NCI-H1694 (cell line): ENCODE measurements around the gene SMURF1.

Experiments
- DNase-seq: peaks from one replicate; lab custom pipeline; 2025; lab: John Stamatoyannopoulos, UW

The SMURF1 gene

DNA sequence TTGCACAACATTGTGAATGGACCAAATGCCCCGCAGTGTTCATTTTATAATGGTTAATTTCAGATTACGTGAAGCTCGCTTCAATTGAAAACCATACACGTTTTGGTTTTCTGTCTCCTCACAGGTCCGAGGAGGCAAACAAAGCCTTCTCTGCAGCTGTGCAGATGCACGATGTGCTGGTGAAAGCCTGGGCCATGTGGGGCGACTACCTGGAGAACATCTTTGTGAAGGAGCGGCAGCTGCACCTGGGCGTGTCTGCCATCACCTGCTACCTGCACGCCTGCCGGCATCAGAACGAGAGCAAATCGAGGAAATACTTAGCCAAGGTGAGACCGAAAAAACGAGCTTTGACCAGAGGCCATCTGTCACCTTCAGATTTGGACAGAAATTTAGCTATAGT, 155.3 kb downstream of the SMURF1 start:
- DNase-seq = no peak

DNA sequence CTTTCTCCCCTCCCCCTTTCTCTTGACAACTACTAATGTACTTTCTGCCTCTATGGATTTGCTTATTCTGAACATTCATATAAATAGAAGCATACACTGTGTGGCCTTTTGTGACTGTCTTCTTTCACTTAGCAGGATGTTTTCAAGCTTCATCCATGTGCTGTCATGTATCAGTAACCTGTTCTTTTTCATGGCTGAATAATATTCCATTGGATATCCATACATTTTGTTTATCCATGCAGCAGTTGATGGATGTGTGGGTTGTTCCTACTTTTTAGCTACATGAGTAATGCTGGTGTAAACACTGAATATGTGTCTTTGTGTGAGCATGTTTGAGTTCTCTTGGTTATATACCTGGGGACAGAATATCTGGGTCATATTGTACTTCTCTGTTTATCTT, 158.0 kb downstream of the SMURF1 start:
- no peak for DNase-seq

DNA sequence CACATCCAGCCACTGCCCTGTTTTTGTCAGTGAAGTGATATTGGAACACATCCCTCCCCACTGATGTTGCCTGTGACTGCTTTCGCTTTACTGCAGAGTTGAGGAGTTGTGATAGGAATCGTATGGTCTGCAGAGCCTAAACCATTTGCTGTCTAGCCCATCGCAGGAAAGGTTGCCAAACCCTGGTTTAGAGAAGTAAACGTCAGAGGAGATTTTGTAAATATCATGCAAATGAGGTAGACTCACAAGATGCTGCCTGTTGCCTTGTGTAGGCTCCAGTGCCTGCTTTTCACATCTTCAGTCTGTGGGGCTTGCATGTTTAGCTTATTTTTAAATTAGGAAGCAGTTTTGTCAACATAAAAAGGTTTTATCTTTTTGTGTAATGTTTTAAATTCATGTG, 158.5 kb downstream of the SMURF1 start:
- DNase-seq = no peak

DNA sequence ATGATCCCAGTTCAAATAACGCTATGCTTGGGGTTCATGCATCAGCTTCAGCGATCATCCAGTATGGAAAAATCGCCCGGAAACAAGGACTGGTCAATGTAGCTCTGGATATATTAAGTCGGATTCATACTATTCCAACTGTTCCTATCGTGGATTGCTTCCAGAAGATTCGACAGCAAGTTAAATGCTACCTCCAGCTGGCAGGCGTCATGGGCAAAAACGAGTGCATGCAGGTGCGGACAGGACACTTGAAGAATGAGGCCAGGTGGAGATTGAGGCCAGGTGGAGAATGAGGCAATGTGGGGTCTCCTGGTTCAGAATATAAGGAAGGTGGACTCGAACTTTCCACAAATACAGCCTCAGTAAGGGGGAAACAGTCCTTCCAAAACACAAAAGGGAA, 159.8 kb downstream of the SMURF1 start:
- DNase-seq = no peak

DNA sequence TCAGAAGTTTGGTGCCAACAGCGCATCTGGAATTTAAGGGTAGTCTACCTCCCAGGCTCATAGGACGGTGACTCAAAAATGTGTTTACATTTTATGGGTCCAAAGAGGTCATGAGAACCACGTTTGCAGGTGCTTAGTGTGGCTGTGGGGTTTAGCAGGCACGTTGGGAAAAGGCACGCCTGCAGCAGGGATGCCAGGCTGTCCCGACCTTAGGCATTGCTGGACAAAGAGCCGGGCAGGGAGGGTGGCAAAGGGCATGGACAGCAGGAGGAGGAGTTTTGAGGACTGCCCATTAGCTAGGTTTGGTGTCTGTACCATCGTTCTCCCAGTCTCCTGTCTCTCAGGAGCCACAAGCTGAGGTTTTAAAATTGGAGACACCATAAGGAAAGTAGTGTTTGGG, 161.2 kb downstream of the SMURF1 start:
- no peak for DNase-seq

DNA sequence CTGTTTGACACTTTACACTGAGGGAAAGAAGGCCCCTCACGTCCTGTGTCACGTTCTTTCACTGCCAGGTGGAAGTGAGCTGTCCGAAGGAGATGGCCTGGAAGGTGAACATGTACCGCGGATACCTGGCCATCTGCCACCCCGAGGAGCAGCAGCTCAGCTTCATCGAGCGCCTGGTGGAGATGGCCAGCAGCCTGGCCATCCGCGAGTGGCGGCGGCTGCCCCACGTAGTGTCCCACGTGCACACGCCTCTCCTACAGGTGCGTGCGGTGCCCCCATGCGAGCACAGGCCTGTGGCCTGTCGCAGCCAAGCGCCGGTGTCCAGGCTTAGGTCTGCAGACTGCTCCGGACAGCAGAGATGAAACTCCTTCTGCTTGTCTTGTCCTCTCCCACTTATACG, 162.2 kb downstream of the SMURF1 start:
- no peak for DNase-seq

DNA sequence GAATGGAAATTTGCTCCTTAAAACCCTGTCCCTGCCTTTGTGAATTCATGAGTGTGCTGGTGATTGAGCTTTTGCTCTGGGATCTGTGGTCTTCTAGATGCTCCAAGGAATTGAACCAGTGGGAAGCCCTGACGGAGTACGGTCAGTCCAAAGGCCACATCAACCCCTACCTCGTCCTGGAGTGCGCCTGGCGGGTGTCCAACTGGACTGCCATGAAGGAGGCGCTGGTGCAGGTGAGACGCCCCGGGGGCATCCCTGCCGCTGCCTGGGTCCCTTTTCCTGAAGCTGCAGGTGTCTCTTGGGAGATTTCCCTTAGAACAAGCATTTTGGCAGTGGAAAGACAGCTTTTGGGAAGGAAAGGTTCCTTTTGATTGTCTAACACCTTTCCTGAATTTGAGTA, 165.2 kb downstream of the SMURF1 start:
- DNase-seq = no peak
